H1 (cell line): ENCODE results near the gene TEX9. TPM values are rescaled to one million over a fixed set of nuclear protein-coding genes. Genes with fewer than 3 reads are reported as not detected.
A peak's percentile ranks its signal among the peaks of the same experiment; 100 is the strongest.

ENCODE experiments used
- ASH2L ChIP-seq: fragments of 200-600, 300-600 bp; sonication (generic); IDR thresholded peaks from one replicate; pipeline ENCODE4 v1.7.1; 2017; ENCODE audit warnings: low read length
- CBX8 ChIP-seq: fragments of 300-800, 300-1000 bp; sonication (generic); IDR thresholded peaks from 2 replicates; pipeline ENCODE4 v1.7.1; 2016; ENCODE audit warnings: low read depth, low read length, borderline replicate concordance
- CEBPB ChIP-seq: IDR thresholded peaks from 2 replicates; pipeline ENCODE4 v1.6.1; 2012; ENCODE audit warnings: low read depth, low read length
- CHD1 ChIP-seq: IDR thresholded peaks from 2 replicates; pipeline ENCODE4 v1.6.1; 2012; ENCODE audit warnings: low read depth, low read length, improper control_type of control experiment
- CTCF ChIP-seq, 3 experiments: IDR thresholded peaks; 1 replicate in 2 of 3; 2 replicates in 1 of 3; pipeline versions ENCODE4 v1.5.1 to v1.6.1; 2011; ENCODE audit warnings: low read length in 3 of 3, mild to moderate bottlenecking in 3 of 3, inconsistent platforms in 2 of 3, low read depth in 1 of 3, moderate library complexity in 1 of 3; ENCODE audit not compliant: insufficient read depth in 1 of 3; ENCODE audit errors: control extremely low read depth in 1 of 3
- FOSL1 ChIP-seq: IDR thresholded peaks from 2 replicates; pipeline ENCODE4 v1.6.1; 2011; ENCODE audit warnings: mild to moderate bottlenecking, low read depth, low read length, moderate library complexity; ENCODE audit not compliant: insufficient read depth
- JUN ChIP-seq: IDR thresholded peaks from 2 replicates; pipeline ENCODE4 v1.6.1; 2011; ENCODE audit warnings: low read depth, mild to moderate bottlenecking, improper control_type of control experiment, low read length
- NRF1 ChIP-seq: IDR thresholded peaks from 2 replicates; pipeline ENCODE4 v1.6.1; 2011; ENCODE audit warnings: mild to moderate bottlenecking, low read depth, low read length, improper control_type of control experiment
- PHF8 ChIP-seq: fragments of 200-600 bp; sonication (generic); conservative IDR thresholded peaks from 2 replicates; pipeline ENCODE4 v1.7.1; 2012; ENCODE audit warnings: low read depth, mild to moderate bottlenecking, inconsistent platforms, low read length, moderate library complexity
- POLR2A ChIP-seq, 2 experiments: IDR thresholded peaks; 1 replicate in 1 of 2; 2 replicates in 1 of 2; pipeline ENCODE4 v1.6.1; 2011; ENCODE audit warnings: low read depth in 2 of 2, low read length in 2 of 2, mild to moderate bottlenecking in 2 of 2; ENCODE audit errors: control extremely low read depth in 1 of 2
- POLR2AphosphoS5 ChIP-seq: IDR thresholded peaks from 2 replicates; pipeline ENCODE4 v1.6.1; 2011; ENCODE audit warnings: low read depth, low read length
- POU5F1 ChIP-seq: IDR thresholded peaks from 2 replicates; pipeline ENCODE4 v1.6.1; 2011; ENCODE audit warnings: low read depth, mild to moderate bottlenecking, low read length, moderate library complexity
- RAD21 ChIP-seq, 2 experiments: IDR thresholded peaks in 1 of 2; conservative IDR thresholded peaks in 1 of 2; 2 replicates each; pipeline ENCODE4 v1.6.1; 2011; ENCODE audit warnings: low read depth in 2 of 2, low read length in 2 of 2, improper control_type of control experiment in 1 of 2, inconsistent platforms in 1 of 2, mild to moderate bottlenecking in 1 of 2, moderate library complexity in 1 of 2
- RBBP5 ChIP-seq: IDR thresholded peaks from 2 replicates; pipeline ENCODE4 v1.7.1; 2012; ENCODE audit warnings: low read depth, mild to moderate bottlenecking, inconsistent platforms, low read length, moderate library complexity, borderline replicate concordance
- SIN3A ChIP-seq, 2 experiments: IDR thresholded peaks in 1 of 2; conservative IDR thresholded peaks in 1 of 2; 2 replicates each; pipeline ENCODE4 v1.6.1; 2011 to 2012; ENCODE audit warnings: low read length in 2 of 2, improper control_type of control experiment in 1 of 2, low read depth in 1 of 2, mild to moderate bottlenecking in 1 of 2
- SUZ12 ChIP-seq: fragments of 200-600 bp; sonication (generic); IDR thresholded peaks from 2 replicates; pipeline ENCODE4 v1.6.1; 2012; ENCODE audit warnings: mild to moderate bottlenecking, inconsistent platforms, low read length, moderate library complexity, mixed read lengths
- TAF1 ChIP-seq: IDR thresholded peaks from 2 replicates; pipeline ENCODE4 v1.6.1; 2011; ENCODE audit warnings: mild to moderate bottlenecking, low read depth, low read length
- TEAD4 ChIP-seq: IDR thresholded peaks from 2 replicates; pipeline ENCODE4 v1.6.1; 2012; ENCODE audit warnings: low read depth, low read length, inconsistent platforms, mixed read lengths
- YY1 ChIP-seq: IDR thresholded peaks from 2 replicates; pipeline ENCODE4 v1.6.1; 2011; ENCODE audit warnings: low read depth, mild to moderate bottlenecking, low read length
- ZNF274 ChIP-seq: IDR thresholded peaks from 2 replicates; pipeline ENCODE4 v1.7.0; 2012; ENCODE audit warnings: low read length, borderline replicate concordance; ENCODE audit errors: extremely low read depth
- polyA plus RNA-seq, 7 experiments: library from polyadenylated mRNA; depleted of rRNA in 3 of 7; stranded (reverse) in 5 of 7; unstranded in 2 of 7; fragments of >200 nt in 5 of 7; fragments of 200-250 nt in 2 of 7; gene quantifications; 1 replicate in 5 of 7; 2 replicates in 1 of 7; 4 replicates in 1 of 7; pipeline versions ENCODE4 v1.2.1 to v1.2.3, GENCODE V29; 2011 to 2013; ENCODE audit warnings: missing spikeins in 2 of 7, mixed read lengths in 2 of 7
- total RNA-seq: library from RNA; stranded (reverse); fragmentation: NEBNext Ultra II Directional; extraction: Animal tissue kit (Norgen Biotek cat#: 25700); gene quantifications from 2 replicates; pipeline ENCODE4 v1.2.1, GENCODE V29; 2021
- TF ChIP-seq, protein P1 (sequence below): IDR thresholded peaks from 2 replicates; pipeline ENCODE4 v1.6.1; 2012; ENCODE audit warnings: low read length, inconsistent platforms

The TEX9 gene
- total and polyA plus RNA-seq, 2 of the 8 experiments (the other 6 are each of a cell fraction or from before 2014, with no cell fraction given): 3.4 to 12.3 TPM

- TF ChIP-seq, protein P1, sequence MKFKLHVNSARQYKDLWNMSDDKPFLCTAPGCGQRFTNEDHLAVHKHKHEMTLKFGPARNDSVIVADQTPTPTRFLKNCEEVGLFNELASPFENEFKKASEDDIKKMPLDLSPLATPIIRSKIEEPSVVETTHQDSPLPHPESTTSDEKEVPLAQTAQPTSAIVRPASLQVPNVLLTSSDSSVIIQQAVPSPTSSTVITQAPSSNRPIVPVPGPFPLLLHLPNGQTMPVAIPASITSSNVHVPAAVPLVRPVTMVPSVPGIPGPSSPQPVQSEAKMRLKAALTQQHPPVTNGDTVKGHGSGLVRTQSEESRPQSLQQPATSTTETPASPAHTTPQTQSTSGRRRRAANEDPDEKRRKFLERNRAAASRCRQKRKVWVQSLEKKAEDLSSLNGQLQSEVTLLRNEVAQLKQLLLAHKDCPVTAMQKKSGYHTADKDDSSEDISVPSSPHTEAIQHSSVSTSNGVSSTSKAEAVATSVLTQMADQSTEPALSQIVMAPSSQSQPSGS: no peak
- TF ChIP-seq TEAD4 (no peak), POLR2AphosphoS5 (0 out of 2 replicates have a peak, but pooled peaks have one; percentile 32), CEBPB (peak; percentile 80), YY1 (peak; percentile 90; the same call in 1 of the 2 replicates), RAD21 (IDR thresholded peaks at IDR 0.05 in 1 of 2, conservative IDR thresholded peaks at IDR 0.05 in 1 of 2; ENCODE audit: low read depth in 2 of 2, low read length in 2 of 2) (no peak; a peak in 1 of 4 replicates), CTCF (IDR thresholded peaks at IDR 0.05; ENCODE audit: control extremely low read depth in 1 of 3, insufficient read depth in 1 of 3, low read depth in 1 of 3, low read length in 3 of 3) (no peak), FOSL1 (no peak), POLR2A (IDR thresholded peaks at IDR 0.05; ENCODE audit: control extremely low read depth in 1 of 2, low read depth in 2 of 2, low read length in 2 of 2) (peak; percentile 59 to 87), RBBP5 (peak; percentile 77; the same call in 1 of the 2 replicates), SUZ12 (no peak), ASH2L (peak; percentile 84), ZNF274 (no peak), JUN (no peak), SIN3A (conservative IDR thresholded peaks at IDR 0.05 in 1 of 2, IDR thresholded peaks at IDR 0.05 in 1 of 2; ENCODE audit: low read depth in 1 of 2, low read length in 2 of 2) (peak; percentile 82; a peak in 1 of 4 replicates), POU5F1 (no peak), NRF1 (no peak), CHD1 (no peak), CBX8 (no peak), TAF1 (peak; percentile 76; the same call in 1 of the 2 replicates), PHF8 (peak; percentile 51; the same call in 1 of the 2 replicates)
Observed at GRCh38 chr15:56365075-56365711, at the start of gene TEX9 (continued).
